SJCRH30 (cell line): ENCODE results near the gene TENM4. TPM values are rescaled to one million over a fixed set of nuclear protein-coding genes. Genes with fewer than 3 reads are reported as not detected.

Source experiments
- DNase-seq, 2 experiments: peaks; one replicate each; pipeline ENCODE4 v3.0.0-alpha.2; 2015 to 2020
- H3K27ac ChIP-seq: fragments of 250-450 bp; sonication (Bioruptor Pico); 2 replicates; pipeline ENCODE4 v1.5.1; 2020; ENCODE audit warnings: mild to moderate bottlenecking, moderate library complexity
- H3K27me3 ChIP-seq: fragments of 250-450 bp; sonication (Bioruptor Pico); 2 replicates; pipeline ENCODE4 v1.5.1; 2020; ENCODE audit warnings: mild to moderate bottlenecking, moderate library complexity
- H3K36me3 ChIP-seq: fragments of 250-450 bp; sonication (Bioruptor Pico); 2 replicates; pipeline ENCODE4 v1.5.1; 2020; ENCODE audit warnings: mild to moderate bottlenecking, moderate library complexity
- H3K4me1 ChIP-seq: fragments of 250-450 bp; sonication (Bioruptor Pico); 2 replicates; pipeline ENCODE4 v1.5.1; 2020; ENCODE audit warnings: mild to moderate bottlenecking, moderate library complexity
- H3K4me3 ChIP-seq: fragments of 250-450 bp; sonication (Bioruptor Pico); 2 replicates; pipeline ENCODE4 v1.5.1; 2020; ENCODE audit warnings: mild to moderate bottlenecking, moderate library complexity
- H3K9me3 ChIP-seq: fragments of 250-450 bp; sonication (Bioruptor Pico); replicated peaks from 2 replicates; pipeline ENCODE4 v1.5.1; 2020; ENCODE audit warnings: mild to moderate bottlenecking, moderate library complexity
- total RNA-seq: library from RNA; depleted of rRNA; stranded (reverse); fragments of >200 nt; shearing (Covaris generic); gene quantifications from 2 replicates; pipeline ENCODE4 v1.2.3, GENCODE V29; 2014

The TENM4 gene
- total RNA-seq, 1 experiment from 2014 or later, result 0.53 TPM

DNA sequence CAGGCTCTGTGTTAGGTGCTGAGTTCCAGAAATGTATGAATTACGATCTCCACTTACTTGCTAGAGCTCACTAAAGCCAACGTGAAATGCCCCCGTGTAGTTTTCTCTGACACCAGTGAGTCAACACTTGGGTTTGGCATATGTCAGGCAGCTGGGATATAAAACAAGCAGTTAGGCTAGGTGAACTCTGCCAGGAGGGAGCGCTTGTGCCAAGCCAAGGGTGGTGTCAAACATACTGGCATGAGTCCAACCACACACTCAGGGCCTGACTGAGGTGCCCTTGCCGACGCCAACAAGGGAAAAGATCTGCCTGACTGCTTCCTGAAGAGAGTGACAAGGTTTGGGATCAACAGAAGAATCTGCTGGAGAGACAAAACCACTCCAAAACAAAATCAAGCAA, 698.4 kb downstream of the TENM4 start:
- H3K27ac ChIP-seq, result no peak overlapping the region
- no peaks in the 10 kb centered on the region for H3K4me1 ChIP-seq
- H3K4me3 ChIP-seq, result no peak overlapping the region
- no peaks in the 10 kb centered on the region for H3K27me3 ChIP-seq
- no peak for DNase-seq
- H3K9me3 ChIP-seq, result no peaks in the 10 kb centered on the region
- no peaks in the 10 kb centered on the region for H3K36me3 ChIP-seq

DNA sequence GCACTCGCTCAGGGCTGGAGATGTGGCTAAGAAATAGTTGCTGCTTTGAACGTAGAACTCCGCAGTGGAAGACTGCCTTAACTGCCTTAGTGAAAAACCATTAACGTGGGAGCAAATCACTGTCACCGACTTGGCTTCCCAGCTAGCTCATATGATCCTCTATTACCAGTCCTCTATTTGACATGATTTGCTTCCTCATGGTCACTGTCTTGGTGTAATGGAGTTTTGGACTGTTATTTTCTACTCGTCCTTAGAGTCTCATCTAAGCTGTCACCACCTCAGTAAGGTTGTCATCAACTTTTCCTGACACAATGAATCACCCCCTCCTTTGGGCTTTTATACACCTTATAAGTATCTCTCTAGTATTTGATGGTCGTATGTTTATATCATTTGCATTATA, 699.1 kb downstream of the TENM4 start:
- no peak overlapping the region for H3K4me3 ChIP-seq
- no peaks in the 10 kb centered on the region for H3K27me3 ChIP-seq
- H3K4me1 ChIP-seq, result no peaks in the 10 kb centered on the region
- H3K27ac ChIP-seq, result no peak overlapping the region
- H3K9me3 ChIP-seq, result no peaks in the 10 kb centered on the region
- no peaks in the 10 kb centered on the region for H3K36me3 ChIP-seq
- DNase-seq, result no peak

DNA sequence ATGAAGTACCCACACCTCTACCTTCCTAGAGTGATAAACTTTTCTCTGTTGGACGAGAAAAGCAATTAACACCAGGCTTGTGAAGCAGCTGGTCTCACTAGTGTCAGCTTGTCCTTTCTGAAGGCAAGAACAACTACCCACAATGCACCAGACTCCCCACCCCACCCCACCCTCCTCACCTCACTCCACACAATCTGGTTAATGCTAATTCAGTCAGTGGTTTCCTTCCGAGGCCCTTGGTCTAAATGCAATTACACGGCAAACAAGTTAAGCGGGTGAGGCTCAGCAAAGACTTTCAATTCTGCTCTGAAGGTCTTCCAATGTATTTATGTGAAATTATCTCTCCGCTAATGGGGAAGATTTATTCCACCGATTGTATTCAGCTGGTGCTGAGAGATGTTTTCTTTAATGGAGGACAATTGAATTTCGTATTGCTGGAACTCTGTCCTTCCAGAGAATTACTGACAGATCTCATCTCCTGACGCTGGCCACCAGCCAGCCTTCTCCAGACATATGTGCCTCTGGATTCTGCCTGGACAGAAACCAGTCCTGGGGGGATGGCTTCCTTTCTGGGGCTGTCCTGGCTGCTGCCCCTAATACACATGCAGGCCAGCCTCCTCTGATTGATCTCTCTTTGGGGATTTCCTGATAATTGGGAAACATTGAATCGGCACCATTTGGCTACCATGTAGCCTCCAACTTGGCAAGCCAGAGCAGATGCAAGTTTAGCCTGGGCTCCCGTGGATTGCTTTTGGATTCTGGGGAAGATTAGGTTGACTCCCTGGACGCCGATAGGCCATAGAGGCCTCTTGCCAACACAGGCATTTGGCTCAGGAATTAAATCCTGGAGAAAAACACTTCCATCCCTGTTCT, 700.4 kb downstream of the TENM4 start:
- H3K36me3 ChIP-seq, result no peaks in the 10 kb centered on the region
- DNase-seq, result no peak
- H3K4me1 ChIP-seq, result no peaks in the 10 kb centered on the region
- H3K27me3 ChIP-seq, result no peaks in the 10 kb centered on the region
- no peak overlapping the region for H3K4me3 ChIP-seq
- no peak overlapping the region for H3K27ac ChIP-seq
- no peaks in the 10 kb centered on the region for H3K9me3 ChIP-seq

DNA sequence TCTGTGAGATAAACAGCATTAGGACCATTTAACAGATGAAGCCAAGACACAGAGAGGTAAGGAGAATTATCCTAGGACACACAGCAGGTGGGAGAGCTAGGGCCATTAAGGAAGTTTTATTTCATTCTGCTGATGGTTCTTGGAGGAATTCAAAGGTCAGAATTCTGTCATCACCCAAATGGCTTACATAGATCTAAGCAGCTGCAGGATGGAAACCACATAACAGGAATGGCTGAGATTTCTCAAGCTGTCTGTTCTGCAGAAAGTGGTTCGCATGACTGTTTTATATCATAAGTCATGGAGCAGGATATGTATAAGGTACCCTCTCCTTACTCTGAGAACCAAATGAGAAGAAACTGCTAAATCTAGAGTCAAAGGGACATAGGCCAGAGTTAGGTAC, 702.9 kb downstream of the TENM4 start:
- Histone ChIP-seq H3K4me3 (no peak overlapping the region), H3K27ac (no peak overlapping the region), H3K4me1 (no peaks in the 10 kb centered on the region), H3K36me3 (no peaks in the 10 kb centered on the region), H3K27me3 (no peaks in the 10 kb centered on the region), H3K9me3 (no peaks in the 10 kb centered on the region)
- no peak for DNase-seq

DNA sequence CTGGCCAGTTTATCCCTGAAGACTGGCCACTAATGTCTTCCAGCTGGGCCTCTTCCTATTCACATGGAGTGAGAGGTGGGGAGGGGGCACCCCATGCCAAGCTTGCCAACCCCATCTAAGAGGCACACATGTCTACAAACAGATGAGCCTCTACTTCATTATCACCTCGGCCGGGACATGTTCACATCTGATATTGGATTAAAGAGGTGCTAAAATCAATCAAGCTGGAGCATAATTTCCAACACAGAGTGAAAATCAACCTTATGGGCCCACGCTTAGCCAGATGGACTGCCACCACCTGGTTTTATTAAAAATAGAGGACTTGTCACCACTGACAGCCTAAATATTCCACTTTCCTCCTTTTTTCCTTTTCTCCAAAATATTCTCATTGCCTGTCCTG, 703.5 kb downstream of the TENM4 start:
- Histone ChIP-seq H3K27me3 (no peaks in the 10 kb centered on the region), H3K9me3 (no peaks in the 10 kb centered on the region), H3K36me3 (no peaks in the 10 kb centered on the region), H3K4me3 (no peak overlapping the region), H3K27ac (no peak overlapping the region), H3K4me1 (no peaks in the 10 kb centered on the region)
- no peak for DNase-seq

DNA sequence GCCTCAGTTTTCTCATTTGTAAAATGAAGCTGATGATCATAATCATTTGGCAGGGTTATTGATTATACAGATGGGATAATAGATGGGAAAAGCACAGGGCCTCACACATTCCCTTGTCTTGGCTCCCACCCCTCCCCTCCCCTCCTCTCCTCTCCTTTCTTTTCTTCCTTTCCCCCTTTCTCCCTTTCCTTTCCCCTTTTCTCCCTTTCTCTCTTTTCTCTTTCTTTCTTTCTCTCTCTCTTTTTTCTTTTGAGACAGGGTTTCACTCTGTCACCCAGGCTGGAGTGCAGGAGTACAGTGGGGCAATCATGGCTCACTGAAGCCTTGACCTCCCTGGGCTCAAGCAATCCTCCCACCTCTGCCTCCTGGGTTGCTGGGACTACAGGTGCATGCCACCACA, 705.1 kb downstream of the TENM4 start:
- Histone ChIP-seq H3K36me3 (no peaks in the 10 kb centered on the region), H3K4me1 (no peaks in the 10 kb centered on the region), H3K4me3 (no peak overlapping the region), H3K27ac (no peak overlapping the region), H3K9me3 (no peaks in the 10 kb centered on the region), H3K27me3 (no peaks in the 10 kb centered on the region)
- DNase-seq, result no peak

DNA sequence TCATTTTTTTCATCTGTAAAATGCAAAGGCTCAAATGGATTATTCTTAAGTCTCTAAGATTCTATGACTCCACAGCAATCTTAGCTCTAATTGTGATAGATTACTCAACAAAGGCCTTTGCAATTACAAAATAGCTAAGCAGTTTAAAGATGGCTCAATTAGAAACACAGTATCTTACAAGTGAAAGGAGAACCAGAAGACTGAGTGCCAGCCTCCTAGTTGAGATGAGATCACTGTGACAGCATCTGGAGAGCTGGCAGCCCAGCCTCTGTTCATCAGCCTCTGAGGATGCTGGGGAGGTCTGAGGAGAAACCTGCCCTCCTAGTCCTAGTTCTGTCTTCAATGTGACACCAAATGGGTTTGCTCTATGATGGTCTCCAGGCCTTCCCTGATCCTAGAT, 707.8 kb downstream of the TENM4 start:
- Histone ChIP-seq H3K4me3 (no peak overlapping the region), H3K27ac (no peak overlapping the region), H3K4me1 (no peaks in the 10 kb centered on the region), H3K9me3 (no peaks in the 10 kb centered on the region), H3K27me3 (no peaks in the 10 kb centered on the region), H3K36me3 (no peaks in the 10 kb centered on the region)
- no peak for DNase-seq

DNA sequence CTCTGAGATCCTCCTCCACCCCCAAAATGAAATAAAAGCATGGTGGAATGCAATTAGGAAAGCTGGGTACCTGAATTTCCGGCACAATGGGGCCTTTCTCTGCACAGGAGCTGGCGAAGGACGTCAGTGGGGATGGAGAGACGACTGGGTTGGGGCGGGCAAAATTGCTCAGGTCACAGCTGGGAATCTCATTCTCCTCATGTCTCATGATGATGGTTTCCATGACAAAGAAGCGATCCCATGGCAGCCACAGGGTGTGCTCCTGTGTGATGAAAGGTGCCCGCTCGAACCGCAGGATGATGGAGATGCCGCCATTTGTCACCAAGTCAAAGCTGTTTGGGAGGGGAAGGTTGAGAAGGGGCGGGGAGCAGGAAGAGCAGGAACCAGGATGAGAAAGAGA, 708.6 kb downstream of the TENM4 start:
- Histone ChIP-seq H3K4me1 (no peaks in the 10 kb centered on the region), H3K27ac (no peak overlapping the region), H3K27me3 (no peaks in the 10 kb centered on the region), H3K36me3 (no peaks in the 10 kb centered on the region), H3K9me3 (no peaks in the 10 kb centered on the region), H3K4me3 (no peak overlapping the region)
- DNase-seq, result no peak

DNA sequence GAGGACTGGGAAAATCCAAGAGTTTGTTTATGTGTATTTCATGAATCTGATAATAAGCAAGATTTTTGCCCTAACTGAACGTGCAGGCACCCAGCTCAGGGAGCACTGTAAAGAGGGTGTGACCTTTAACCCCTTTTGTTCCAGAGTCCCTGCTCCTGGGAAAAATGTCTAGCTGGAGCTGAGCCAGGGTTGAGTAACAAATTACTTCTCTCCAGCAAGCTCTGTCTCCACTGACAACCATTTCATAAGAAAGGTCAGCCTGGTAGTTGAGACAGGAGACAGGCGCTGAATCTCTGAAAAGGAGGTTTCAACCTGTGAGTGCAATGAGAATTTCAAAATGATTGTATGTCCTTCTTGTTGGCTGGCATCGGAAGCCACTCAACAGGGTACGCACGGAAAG, 709.8 kb downstream of the TENM4 start:
- Histone ChIP-seq H3K9me3 (no peaks in the 10 kb centered on the region), H3K36me3 (no peaks in the 10 kb centered on the region), H3K27me3 (no peaks in the 10 kb centered on the region), H3K4me1 (no peaks in the 10 kb centered on the region), H3K27ac (no peak overlapping the region), H3K4me3 (no peak overlapping the region)
- no peak for DNase-seq

DNA sequence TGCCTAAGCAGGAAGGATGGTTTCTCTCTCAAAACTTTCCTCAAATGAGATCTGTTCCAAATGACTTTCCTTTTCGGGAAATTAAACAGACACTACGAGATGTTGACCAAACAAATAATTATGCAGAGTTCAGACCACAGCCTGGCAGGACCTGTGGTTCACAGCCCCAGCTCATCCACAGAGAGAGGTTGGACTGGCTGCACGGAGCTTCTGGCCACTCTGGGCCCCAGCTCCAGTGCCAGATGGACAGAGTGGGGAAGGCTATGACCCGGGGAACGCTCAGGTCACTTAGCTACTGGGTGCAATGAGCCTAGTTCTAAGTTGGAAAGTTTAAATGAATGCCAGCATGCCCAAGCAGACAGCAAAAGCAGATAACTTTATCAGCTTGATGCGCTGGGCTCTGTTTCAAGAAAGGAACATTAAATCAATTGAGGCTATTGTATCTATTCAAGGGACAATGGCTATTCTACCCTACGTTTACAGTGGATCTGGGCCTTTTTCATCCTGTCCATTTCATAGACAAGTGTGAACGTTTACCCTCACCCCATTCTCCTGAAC, 710.5 kb downstream of the TENM4 start:
- H3K4me1 ChIP-seq, result no peaks in the 10 kb centered on the region
- no peak for DNase-seq
- H3K27me3 ChIP-seq, result no peaks in the 10 kb centered on the region
- no peaks in the 10 kb centered on the region for H3K36me3 ChIP-seq
- H3K27ac ChIP-seq, result no peak overlapping the region
- H3K4me3 ChIP-seq, result no peak overlapping the region
- H3K9me3 ChIP-seq, result no peaks in the 10 kb centered on the region

DNA sequence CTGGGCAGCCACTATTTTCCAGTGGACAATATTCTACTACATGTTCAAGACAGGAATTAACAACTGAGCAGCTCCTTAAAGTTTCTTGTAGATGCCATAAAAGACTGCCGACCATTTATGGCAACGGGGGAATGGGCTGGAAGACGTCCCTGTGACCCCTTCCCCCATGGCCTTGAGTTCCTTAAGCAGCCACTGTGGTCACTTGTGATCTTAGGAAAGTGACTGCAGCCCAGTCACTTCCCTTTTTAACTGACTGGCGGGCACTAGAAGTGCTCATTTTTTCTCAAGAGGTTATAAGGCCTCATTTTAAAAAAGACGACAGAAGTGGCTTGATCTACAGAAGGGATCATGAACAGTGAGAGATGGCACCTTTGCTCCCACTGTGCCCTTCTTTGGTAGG, 713.0 kb downstream of the TENM4 start:
- no peak for DNase-seq
- no peak overlapping the region for H3K4me3 ChIP-seq
- no peaks in the 10 kb centered on the region for H3K27me3 ChIP-seq
- H3K4me1 ChIP-seq, result no peaks in the 10 kb centered on the region
- H3K27ac ChIP-seq, result no peak overlapping the region
- H3K36me3 ChIP-seq, result no peaks in the 10 kb centered on the region
- H3K9me3 ChIP-seq, result no peaks in the 10 kb centered on the region

DNA sequence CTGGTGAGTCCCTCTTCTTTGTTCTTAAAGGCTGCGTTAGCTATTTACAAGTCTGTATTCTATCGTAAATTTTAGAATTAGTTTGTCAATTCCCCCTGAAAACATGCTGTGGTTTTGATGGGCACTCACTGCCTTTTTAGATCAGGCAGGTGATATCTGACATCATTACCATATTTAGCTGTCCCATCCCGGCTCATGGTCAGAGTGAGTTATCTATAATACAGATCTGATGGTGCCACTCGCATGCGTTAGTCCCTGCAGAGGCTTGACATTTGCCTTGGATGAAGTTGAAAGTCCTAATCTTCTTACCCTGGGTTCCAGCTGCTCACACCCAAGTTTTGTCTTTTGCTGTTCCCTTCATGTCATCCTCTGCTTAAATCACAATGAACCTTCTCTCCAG, 715.6 kb downstream of the TENM4 start:
- Histone ChIP-seq H3K27ac (no peak overlapping the region), H3K9me3 (no peaks in the 10 kb centered on the region), H3K36me3 (no peaks in the 10 kb centered on the region)

DNA sequence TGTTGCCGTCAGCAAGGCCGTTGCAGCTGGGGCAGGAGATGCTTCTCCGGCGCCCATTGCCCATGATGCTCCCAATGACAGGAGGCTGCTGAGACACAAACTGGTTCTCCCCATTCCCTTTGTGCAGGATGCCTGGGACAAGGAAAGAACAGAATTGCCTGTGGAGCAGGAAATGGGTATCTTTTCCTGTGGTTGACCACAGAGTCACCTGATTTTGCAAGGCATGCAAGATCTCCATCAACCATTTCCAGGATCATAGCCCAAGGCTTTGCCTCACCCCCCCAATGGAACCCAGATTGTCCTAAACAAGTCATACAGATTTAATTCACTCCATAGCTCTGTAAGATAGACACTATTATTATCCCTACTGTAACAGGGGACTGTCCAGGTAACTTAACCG, 718.0 kb downstream of the TENM4 start:
- no peak overlapping the region for H3K4me3 ChIP-seq
- H3K27ac ChIP-seq, result no peak overlapping the region
- H3K27me3 ChIP-seq, result no peaks in the 10 kb centered on the region
- no peaks in the 10 kb centered on the region for H3K4me1 ChIP-seq
- H3K9me3 ChIP-seq, result no peaks in the 10 kb centered on the region
- H3K36me3 ChIP-seq, result no peaks in the 10 kb centered on the region
- DNase-seq, result no peak

More for the DNA sequence above, 715.6 kb downstream of the TENM4 start:
- Histone ChIP-seq H3K27me3 (no peaks in the 10 kb centered on the region), H3K4me1 (no peaks in the 10 kb centered on the region), H3K4me3 (no peak overlapping the region)
- DNase-seq, result no peak

DNA sequence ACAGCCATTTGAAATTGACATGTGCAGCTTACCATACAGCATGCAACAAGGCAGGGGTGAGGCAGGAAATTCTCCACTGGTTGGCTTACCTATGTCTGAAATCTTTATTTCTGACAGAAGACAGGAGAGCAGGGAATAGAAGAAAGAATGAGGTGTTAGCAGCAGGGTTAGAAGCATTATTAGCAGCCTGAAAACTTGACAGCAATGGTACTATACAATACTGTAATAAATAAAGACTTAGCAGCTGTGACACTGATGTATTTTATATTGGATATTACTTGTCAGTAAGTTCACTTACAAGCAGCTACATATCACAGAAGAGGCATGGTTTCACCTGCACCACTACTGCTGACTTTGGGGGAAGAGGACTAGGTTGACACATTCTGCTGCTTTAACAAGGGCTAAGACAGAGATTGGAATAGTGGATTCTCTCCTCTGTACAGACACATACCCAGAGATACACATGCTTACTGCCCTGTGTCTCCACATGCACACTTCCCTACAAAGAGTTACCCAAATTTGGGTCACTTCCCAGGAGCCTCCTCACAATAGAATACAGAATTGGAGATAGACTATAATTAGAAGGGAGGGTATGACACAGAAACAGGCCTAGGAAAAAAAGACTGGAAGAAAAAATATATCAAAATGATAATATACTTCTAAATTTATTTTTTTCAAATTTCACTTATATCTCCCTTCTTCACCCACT, 720.4 kb downstream of the TENM4 start:
- Histone ChIP-seq H3K27me3 (no peaks in the 10 kb centered on the region), H3K9me3 (no peaks in the 10 kb centered on the region), H3K4me3 (no peak overlapping the region), H3K36me3 (no peaks in the 10 kb centered on the region), H3K4me1 (no peaks in the 10 kb centered on the region), H3K27ac (no peak overlapping the region)
- DNase-seq, result no peak

DNA sequence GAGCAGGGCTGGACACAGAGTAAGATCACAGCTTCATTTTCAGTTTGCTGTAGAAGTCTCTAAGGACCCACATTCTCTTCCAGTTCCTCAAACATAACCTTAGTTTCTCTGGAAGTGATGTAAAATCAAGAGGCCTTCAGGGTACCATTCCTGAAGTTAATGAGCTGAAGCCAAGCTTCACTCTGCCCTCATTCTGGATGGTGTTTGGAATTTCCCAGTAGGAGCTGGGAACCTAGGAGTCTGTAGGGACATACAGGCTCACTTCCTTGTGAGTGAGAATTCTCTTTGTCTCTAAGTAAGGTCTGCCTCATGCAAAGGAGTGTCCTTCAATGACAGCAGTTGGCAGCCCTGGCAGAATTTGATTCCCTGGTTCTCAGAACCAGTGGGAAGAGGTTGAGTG, 723.8 kb downstream of the TENM4 start:
- no peak for DNase-seq
- no peaks in the 10 kb centered on the region for H3K9me3 ChIP-seq
- H3K27me3 ChIP-seq, result no peaks in the 10 kb centered on the region
- H3K4me1 ChIP-seq, result no peaks in the 10 kb centered on the region
- H3K4me3 ChIP-seq, result no peak overlapping the region
- H3K27ac ChIP-seq, result no peak overlapping the region
- no peaks in the 10 kb centered on the region for H3K36me3 ChIP-seq
